Measurements from ENCODE around the gene PATJ.
A peak's percentile ranks its signal among the peaks of the same experiment; 100 is the strongest.
"Not testable (repeated sequence)": the region's sequence is repeated elsewhere in the genome, so short reads cannot be mapped to it uniquely, and the experiment has no call there.

Gene PATJ

DNA sequence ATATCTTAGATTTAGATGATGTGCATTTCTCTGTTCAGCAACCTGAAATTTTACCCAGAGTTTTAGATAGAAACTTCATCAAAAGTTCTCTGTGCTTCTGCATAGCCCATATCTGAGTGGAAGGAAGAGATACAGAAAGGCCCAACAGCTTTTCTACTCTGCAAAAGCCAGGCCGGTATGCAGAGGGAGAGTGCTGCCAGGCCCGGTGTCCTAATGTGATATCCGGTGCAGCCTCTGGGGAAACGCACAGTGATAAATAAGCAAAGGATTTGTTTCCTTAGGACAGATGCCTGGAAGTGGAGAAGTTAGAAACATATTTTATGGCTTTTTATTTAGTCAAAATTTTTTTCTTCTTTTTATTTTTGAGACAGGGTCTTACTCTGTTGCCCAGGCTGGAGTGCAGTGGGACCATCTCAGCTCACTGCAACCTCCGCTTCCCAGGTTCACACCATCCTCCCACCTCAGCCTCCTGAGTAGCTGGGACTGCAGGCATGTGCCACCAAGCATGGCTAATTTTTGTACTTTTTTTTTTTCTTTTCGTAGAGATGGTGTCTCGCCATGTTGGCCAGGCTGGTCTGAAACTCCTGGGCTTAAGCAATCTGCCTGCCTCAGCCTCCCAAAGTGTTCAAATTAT lies 145.8 kb downstream of the PATJ start:
- DNase-seq, result no peak

- no peak for DNase-seq
These were observed 146.5 kb downstream of the PATJ start for GRCh38 chr1:61888808-61889207.

DNA sequence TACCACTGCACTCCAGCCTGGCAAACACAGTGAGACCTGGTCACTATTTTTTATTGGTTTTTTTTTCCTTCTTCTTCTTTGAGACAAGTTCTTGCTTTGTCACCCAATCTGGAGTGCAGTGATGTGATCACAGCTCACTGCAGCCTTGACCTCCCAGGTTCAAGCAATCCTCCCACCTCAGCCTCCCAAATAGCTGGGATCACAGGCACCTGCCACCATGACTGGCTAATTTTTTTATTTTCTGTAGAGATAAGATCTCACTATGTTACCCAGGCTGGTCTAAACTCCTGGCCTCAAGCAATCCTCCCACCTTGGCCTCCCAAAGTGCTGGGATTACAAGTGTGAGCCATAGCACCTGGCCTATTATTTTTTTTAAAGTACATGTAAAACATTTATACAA lies 148.2 kb downstream of the PATJ start:
- not testable (repeated sequence) for DNase-seq

- no peak for DNase-seq
These were observed 150.7 kb downstream of the PATJ start for GRCh38 chr1:61892977-61893376.

DNA sequence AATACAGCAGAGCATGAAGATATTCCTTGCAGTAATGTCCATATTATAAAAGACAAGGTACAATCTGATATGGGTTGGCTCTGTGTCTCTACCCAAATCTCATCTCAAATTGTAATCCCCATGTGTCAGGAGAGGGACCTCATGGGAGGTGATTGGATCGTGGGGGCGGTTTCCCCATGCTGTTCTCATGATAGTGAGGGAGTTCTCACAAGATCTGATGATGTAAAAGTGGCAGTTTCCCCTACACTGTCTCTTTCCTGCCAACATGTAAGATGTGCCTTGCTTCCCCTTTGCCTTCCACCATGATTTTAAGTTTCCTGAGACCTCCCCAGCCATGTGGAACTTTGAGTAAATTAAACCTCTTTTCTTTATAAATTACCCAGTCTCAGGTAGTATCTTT lies 152.0 kb downstream of the PATJ start:
- DNase-seq, result not testable (repeated sequence)

DNA sequence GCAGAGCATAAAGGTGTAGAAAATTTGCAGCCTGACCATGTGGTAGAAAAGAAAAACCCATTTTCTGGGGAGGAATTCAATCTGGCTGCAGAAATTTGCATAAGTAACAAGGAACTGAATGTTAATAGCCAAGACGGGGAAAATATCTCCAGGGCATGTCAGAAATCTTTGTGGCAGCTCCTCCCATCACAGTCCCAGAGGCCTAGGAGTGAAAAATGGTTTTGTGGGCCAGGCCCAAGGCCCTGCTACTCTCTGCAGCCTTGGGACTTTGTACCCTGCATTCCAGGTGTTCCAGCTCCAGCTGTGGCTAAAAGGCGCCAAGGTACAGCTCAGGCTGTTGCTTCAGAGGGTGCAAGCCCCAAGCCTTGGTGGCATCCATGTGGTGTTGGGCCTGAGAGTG lies 152.9 kb downstream of the PATJ start:
- no peak for DNase-seq

DNA sequence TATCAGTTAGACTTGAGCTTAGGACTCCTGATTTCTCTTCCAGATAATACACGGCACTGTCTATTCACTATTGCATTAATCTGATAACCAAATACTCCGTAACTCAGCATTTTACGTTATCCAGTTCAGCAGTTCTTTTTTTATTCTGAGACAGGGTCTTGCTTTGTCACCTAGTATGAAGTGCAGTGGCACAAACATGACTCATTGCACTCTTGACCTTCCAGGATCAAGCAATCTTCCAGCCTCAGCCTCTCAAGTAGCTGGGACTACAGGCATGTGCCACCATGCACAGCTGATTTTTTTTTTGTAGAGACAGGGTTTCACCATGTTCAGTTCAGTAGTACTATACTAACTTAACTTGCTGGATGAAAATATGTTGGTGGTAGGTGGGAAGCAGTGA lies 156.4 kb downstream of the PATJ start:
- DNase-seq, result no peak

- DNase-seq, result no peak
These were observed 162.1 kb downstream of the PATJ start for GRCh38 chr1:61904354-61904753.

- DNase-seq, result no peak
These were observed 164.8 kb downstream of the PATJ start for GRCh38 chr1:61907102-61907501.

GRCh38 chr1:61910035-61910434 lies 167.8 kb downstream of the PATJ start:
- DNase-seq, result no peak

DNA sequence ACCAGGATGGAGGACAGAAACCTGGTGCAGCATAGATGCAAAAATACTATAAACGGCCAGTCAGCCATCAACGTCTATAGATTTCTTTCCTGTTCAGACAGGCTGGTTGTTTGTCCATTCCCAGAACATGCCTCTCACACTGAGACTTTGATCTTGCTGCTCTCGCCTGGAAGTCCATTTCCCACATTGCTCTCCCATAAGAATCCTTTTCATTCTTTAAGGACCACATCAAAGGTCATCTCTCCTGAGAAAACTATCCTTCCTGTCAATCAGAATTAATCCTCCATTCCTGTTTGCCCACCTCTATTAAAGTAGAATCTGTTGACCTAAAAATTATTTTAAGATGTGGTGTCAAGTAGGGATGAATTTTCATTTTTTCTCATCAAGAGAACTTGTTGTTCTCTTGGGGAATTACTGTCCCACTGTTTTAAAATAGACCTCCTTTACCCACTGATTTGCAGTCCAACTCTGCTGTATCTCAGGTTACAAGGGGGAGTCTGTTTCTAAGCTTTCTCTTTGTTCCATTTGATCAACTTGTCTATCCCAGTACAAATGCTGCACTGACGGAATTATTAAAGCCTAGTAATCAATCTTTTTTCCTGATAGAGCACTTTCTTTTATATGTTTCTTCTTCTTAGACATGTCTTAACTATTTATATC lies 172.7 kb downstream of the PATJ start:
- no peak for DNase-seq

GRCh38 chr1:61921435-61921834 lies 179.2 kb downstream of the PATJ start:
- DNase-seq, result peak in 1 of 2 experiments; percentile 27

- DNase-seq, result no peak
These were observed 180.7 kb downstream of the PATJ start for GRCh38 chr1:61922950-61923480.

GRCh38 chr1:61925591-61926298 lies 183.5 kb downstream of the PATJ start:
- no peak for DNase-seq

DNA sequence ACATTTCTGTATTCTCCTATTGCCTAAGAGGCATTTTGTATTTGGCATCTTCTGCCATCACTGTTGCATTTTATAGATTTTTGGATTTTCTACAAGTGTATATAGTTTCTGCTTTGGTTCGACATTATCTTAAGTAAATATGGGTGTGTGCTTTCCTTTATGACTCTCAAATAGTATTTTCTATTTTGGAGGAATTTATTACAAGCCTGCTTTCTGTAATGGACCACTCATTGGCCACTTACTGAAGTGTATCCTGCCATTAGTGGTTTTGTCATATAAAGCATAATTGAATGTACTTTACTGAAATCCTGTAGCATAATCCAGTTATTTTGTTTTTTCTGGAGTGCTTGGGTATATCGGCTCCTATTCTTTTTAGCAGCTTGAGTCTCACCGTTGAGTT lies 184.3 kb downstream of the PATJ start:
- no peak for DNase-seq

- DNase-seq, result no peak
These were observed 187.9 kb downstream of the PATJ start for GRCh38 chr1:61930116-61930645.

GRCh38 chr1:61931587-61932279 lies 189.5 kb downstream of the PATJ start:
- DNase-seq, result no peak

DNA sequence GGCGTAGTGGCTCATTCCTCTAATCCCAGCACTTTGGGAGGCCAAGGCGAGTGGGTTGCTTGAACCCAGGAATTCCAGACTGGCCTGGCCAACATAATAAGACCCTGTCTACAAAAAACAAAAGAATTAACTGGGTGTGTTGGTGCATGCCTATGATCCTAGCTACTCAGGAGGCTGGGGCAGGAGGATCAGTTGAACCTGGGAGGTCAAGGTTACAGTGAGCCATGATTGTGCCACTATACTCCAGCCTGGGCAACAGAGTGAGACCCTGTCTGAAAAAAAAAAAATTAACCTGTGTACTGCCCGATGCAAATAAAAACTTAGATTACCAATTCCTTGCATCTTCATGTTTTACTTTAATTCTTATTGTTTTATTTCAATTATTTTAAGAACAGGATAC lies 193.2 kb downstream of the PATJ start:
- no peak for DNase-seq

- DNase-seq, result no peak
These were observed 194.6 kb downstream of the PATJ start for GRCh38 chr1:61936839-61937238.

DNA sequence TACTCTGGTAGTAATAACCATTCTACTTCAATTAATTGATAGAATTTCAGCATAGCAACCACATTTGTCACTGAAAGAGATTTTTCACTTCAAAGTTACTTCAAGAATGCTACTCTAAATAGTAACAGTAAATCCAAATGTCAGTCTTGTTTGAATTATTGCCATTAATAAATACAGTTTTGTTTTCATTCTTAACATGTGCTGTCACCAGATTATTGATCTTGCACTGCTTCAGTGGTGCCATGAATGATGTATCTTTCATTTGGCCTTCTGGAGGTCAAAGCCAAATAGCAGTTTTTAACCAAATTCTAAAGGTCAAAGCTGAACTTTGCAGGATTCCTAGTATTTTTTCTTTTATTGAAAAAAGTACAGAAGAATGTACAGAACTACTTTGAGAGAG lies 199.5 kb downstream of the PATJ start:
- no peak for DNase-seq

- DNase-seq, result no peak
These were observed 200.6 kb downstream of the PATJ start for GRCh38 chr1:61942856-61943255.

DNA sequence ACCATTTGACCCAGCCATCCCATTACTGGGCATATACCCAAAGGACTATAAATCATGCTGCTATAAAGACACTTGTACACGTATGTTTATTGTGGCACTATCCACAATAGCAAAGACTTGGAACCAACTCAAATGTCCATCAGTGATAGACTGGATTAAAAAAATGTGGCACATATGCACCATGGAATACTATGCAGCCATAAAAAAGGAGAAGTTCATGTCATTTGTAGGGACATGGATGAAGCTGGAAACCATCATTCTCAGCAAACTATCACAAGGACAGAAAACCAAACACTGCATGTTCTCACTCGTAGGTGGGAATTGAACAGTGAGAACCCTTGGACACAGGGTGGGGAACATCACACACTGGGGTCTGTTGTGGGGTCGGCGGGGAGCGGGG lies 206.4 kb downstream of the PATJ start:
- not testable (repeated sequence) for DNase-seq

GRCh38 chr1:61950418-61950817 lies 208.1 kb downstream of the PATJ start:
- DNase-seq, result peak in 1 of 2 experiments; percentile 24
